ENCODE data around the gene SPSB1. TPM values are rescaled to one million over a fixed set of nuclear protein-coding genes. Genes with fewer than 3 reads are reported as not detected.

Gene SPSB1
- total RNA-seq, 1 experiment from 2014 or later: 2.9 TPM

GRCh38 chr1:9313576-9313975 is 20.9 kb downstream of the SPSB1 start:
- no peak overlapping the region for H3K27ac ChIP-seq (ENCODE audit: insufficient read length, low read depth, low read length)
- H3K4me1 ChIP-seq (ENCODE audit: insufficient read depth, low read length): no peaks in the 10 kb centered on the region

More at GRCh38 chr1:9313576-9313975, 20.9 kb downstream of the SPSB1 start:
- peak overlapping the region in 1 of 3 experiments; percentile 58; a peak in 2 of 7 replicates for H3K27ac Mint-ChIP-seq
- peaks cover 0 to under 1% (median 0%) of the 10 kb centered on the region in 3 experiments; a peak in 1 of 7 replicates for H3K36me3 Mint-ChIP-seq (ENCODE audit: insufficient read depth in 1 of 3, low read depth in 3 of 3)
- no peak overlapping the region for H3K4me3 Mint-ChIP-seq
- H3K23ac ChIP-seq (ENCODE audit: insufficient read length, low read depth, low read length): no peak overlapping the region
- no peaks in the 10 kb centered on the region for H3K27me3 Mint-ChIP-seq (ENCODE audit: low read depth)
- H3T11ph ChIP-seq (ENCODE audit: low read length): no peak overlapping the region
- no CpG with 5 or more reads among the region's 11 CpGs for WGBS (ENCODE audit: extremely low coverage, insufficient read length, low lambda C conversion rate)
- no peak overlapping the region for H3K18ac ChIP-seq (ENCODE audit: insufficient read length, low read depth, low read length)
- no peaks in the 10 kb centered on the region for H3K23me2 ChIP-seq (ENCODE audit: insufficient read length, low read depth, low read length, poor library complexity, severe bottlenecking)
- no peak overlapping the region for H3K56ac ChIP-seq (ENCODE audit: insufficient read length, low read depth, low read length)
- no peak overlapping the region for H2BK5ac ChIP-seq (ENCODE audit: insufficient read length, low read length)
- no peak overlapping the region for H2AFZ ChIP-seq (ENCODE audit: low read length)
- no peaks in the 10 kb centered on the region for H3K79me1 ChIP-seq (ENCODE audit: insufficient read depth, low read depth, low read length, poor library complexity, severe bottlenecking)
- H4K5ac ChIP-seq (ENCODE audit: insufficient read length, low read depth, low read length): no peak overlapping the region
- H2AK5ac ChIP-seq (ENCODE audit: insufficient read length, low read length): no peak overlapping the region
- H3K9me3 ChIP-seq (ENCODE audit: control insufficient read depth, low read depth, low read length): no peaks in the 10 kb centered on the region
- no peaks in the 10 kb centered on the region for H4K20me1 ChIP-seq (ENCODE audit: control insufficient read depth, insufficient read depth, insufficient read length)
- H2BK15ac ChIP-seq (ENCODE audit: low read depth, low read length): no peak overlapping the region
- TF ChIP-seq CTCF (conservative IDR thresholded peaks at IDR 0.05): no peak
- no peak overlapping the region for H2BK12ac ChIP-seq (ENCODE audit: insufficient read length, low read depth, low read length)
- no peak for DNase-seq
- H3K9me3 Mint-ChIP-seq: no peaks in the 10 kb centered on the region
- H3K14ac ChIP-seq (ENCODE audit: insufficient read depth, low read length): no peak overlapping the region
- H3K9ac ChIP-seq (ENCODE audit: extremely low read depth, insufficient read length, low read length): no peak overlapping the region
- H4K8ac ChIP-seq (replicated peaks; ENCODE audit: insufficient read length, low read depth, low read length): no peak overlapping the region
- H2BK120ac ChIP-seq (ENCODE audit: low read depth, low read length, poor library complexity, severe bottlenecking): no peak overlapping the region
- no peak overlapping the region for H2BK20ac ChIP-seq (ENCODE audit: low read depth, low read length, poor library complexity, severe bottlenecking)
- no peaks in the 10 kb centered on the region for H3K27me3 ChIP-seq (ENCODE audit: insufficient read depth, low read length)
- H4K91ac ChIP-seq (ENCODE audit: insufficient read length, low read depth, low read length): no peak overlapping the region
- no peak overlapping the region for H3K4ac ChIP-seq (ENCODE audit: low read depth, low read length)
- H3K4me2 ChIP-seq (ENCODE audit: insufficient read depth, insufficient read length, low read length): no peak overlapping the region
- no peaks in the 10 kb centered on the region for H3K79me2 ChIP-seq (ENCODE audit: insufficient read depth, low read length)
- H3K4me1 Mint-ChIP-seq: peaks cover 19 to 29% of the 10 kb centered on the region in 2 experiments

Measured in H9 (cell line).